Upper lobe of left lung (tissue), 4 donors: ENCODE results near the gene ABCF1.
"Not testable (repeated sequence)": the region's sequence is repeated elsewhere in the genome, so short reads cannot be mapped to it uniquely, and the experiment has no call there.

Source experiments
- CTCF ChIP-seq, 6 experiments: fragments of 450-650 bp in 4 of 6; fragments of 200-600 bp in 2 of 6; sonication (generic) in 2 of 6; IDR thresholded peaks; one replicate each; pipeline ENCODE4 v1.5.1; 2016 to 2019; ENCODE audit warnings: antibody characterized with exemption in 6 of 6
- EP300 ChIP-seq, 4 donors: sonication (generic); formaldehyde crosslinking; IDR thresholded peaks; one replicate each; pipeline ENCODE4 v1.5.1; 2017; ENCODE audit warnings: antibody characterized with exemption in 4 of 4, control low read depth in 2 of 4
- POLR2A ChIP-seq, 4 donors: fragments of 450-650 bp; IDR thresholded peaks; one replicate each; pipeline ENCODE4 v1.5.1; 2016 to 2017; ENCODE audit warnings: antibody characterized with exemption in 4 of 4, mild to moderate bottlenecking in 2 of 4
- POLR2AphosphoS5 ChIP-seq, 2 donors: sonication (generic); formaldehyde crosslinking; IDR thresholded peaks; one replicate each; pipeline ENCODE4 v1.5.1; 2017; ENCODE audit warnings: antibody characterized with exemption in 2 of 2

- not testable (repeated sequence) for TF ChIP-seq POLR2A, CTCF, EP300, POLR2AphosphoS5 (IDR thresholded peaks at IDR 0.05)
Observed at GRCh38 chr6:30529349-30529875, 41.8 kb upstream of the ABCF1 start.
